Gastroesophageal sphincter (tissue), 4 donors: ENCODE results near the gene NXT2. TPM values are rescaled to one million over a fixed set of nuclear protein-coding genes. Genes with fewer than 3 reads are reported as not detected.

ENCODE experiments used
- ATAC-seq: fragments of 150-250 bp; one replicate; pipeline ENCODE4 v1.9.1; 2016; ENCODE audit warnings: mild to moderate bottlenecking, moderate library complexity
- H3K27ac ChIP-seq, 4 donors: fragments of 200-600 bp; sonication (generic) in 3 of 4; 1 replicate in 3 of 4; 2 replicates in 1 of 4; pipeline ENCODE4 v1.5.1; 2016 to 2019
- H3K27me3 ChIP-seq: fragments of 200-600 bp; sonication (generic); one replicate; pipeline ENCODE4 v1.5.1; 2019
- H3K36me3 ChIP-seq, 2 donors: fragments of 200-600 bp; sonication (generic); one replicate each; pipeline ENCODE4 v1.5.1; 2019; ENCODE audit warnings: control low read depth in 1 of 2
- H3K4me1 ChIP-seq, 3 donors: fragments of 200-600 bp; sonication (generic); 1 replicate in 2 of 3; 2 replicates in 1 of 3; pipeline ENCODE4 v1.5.1; 2016 to 2019; ENCODE audit warnings: control low read depth in 2 of 3
- H3K4me3 ChIP-seq, 2 donors: fragments of 200-600 bp; sonication (generic); one replicate each; pipeline ENCODE4 v1.5.1; 2019; ENCODE audit warnings: mild to moderate bottlenecking in 1 of 2, moderate library complexity in 1 of 2
- H3K9me3 ChIP-seq, 3 donors: fragments of 200-600 bp; sonication (generic); one replicate each; pipeline ENCODE4 v1.5.1; 2017 to 2019; ENCODE audit warnings: control low read depth in 2 of 3
- EP300 ChIP-seq: sonication (generic); formaldehyde crosslinking; IDR thresholded peaks from one replicate; pipeline ENCODE4 v1.6.1; 2017; ENCODE audit warnings: antibody characterized with exemption, mild to moderate bottlenecking
- POLR2A ChIP-seq, 2 donors: fragments of 450-650 bp; IDR thresholded peaks; one replicate each; pipeline ENCODE4 v1.6.1; 2017; ENCODE audit warnings: antibody characterized with exemption in 2 of 2, mild to moderate bottlenecking in 2 of 2, moderate library complexity in 1 of 2
- POLR2AphosphoS5 ChIP-seq: sonication (generic); formaldehyde crosslinking; IDR thresholded peaks from one replicate; pipeline ENCODE4 v1.6.1; 2017; ENCODE audit warnings: antibody characterized with exemption
- WGBS, 2 donors: methylation state at CpG; one replicate each; pipeline ENCODE4 v1.1.5; 2018; ENCODE audit warnings: low coverage in 1 of 2; 5-methylcytosine and 5-hydroxymethylcytosine counted together
- total RNA-seq, 4 donors: library from RNA; depleted of rRNA; stranded (reverse); fragments of >200 nt; gene quantifications; one replicate each; pipeline ENCODE4 v1.1.0, GENCODE V29; 2016
- TF ChIP-seq, protein P1 (sequence below), 4 experiments: fragments of 200-600 bp in 2 of 4; fragments of 450-650 bp in 2 of 4; sonication (generic) in 1 of 4; IDR thresholded peaks; one replicate each; pipeline ENCODE4 v1.5.1; 2017 to 2019; ENCODE audit warnings: antibody characterized with exemption in 4 of 4, mild to moderate bottlenecking in 2 of 4, moderate library complexity in 2 of 4

NXT2 gene
- total RNA-seq, result 1 to 10 TPM; 3.8 to 7.1 (median 5.7) TPM

DNA sequence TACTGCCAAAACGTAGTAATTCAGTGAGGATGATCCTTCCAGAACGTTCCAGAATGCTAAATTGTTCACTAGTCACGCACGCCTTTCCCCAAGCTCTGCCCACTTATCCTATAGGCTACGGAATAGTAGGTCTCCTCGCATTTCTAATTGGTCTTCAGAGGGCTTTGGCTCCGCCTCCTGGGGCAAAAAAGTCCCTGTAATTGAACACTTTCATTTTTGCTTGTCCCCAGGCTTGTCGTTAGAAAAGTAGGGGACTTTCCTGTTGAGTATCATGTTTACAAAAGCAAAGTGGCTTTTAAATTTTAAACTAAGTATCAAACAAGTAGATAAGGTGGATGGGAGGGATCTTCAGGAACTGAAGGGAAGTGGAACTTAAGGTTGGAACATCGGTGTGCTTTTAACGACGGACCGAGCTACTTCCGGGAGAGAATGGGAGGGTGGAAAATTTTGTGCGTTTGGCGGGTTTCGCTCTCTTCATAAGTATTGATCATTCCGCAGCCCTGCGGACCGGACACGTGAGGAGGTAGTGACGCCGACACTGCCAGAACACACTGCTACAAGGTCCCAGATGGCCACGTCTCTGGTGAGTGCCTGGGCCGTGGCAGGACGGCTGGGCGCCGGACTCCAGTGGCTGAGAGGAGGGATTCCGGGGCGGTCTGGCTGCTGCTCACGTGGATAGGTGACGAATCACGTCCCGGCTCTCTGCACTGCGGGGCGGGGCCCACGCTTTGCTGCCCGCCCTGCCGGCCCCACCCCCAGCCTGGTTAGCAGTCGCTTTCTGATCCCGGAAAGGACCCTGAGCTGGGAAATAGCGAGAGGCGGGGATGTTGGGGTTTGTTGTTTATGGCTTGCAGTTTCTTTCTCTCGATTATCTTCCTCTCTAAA is at the start of gene NXT2:
Gene NXT2, plus strand, starts transcription at position 406 of the 885 bp plus-strand sequence. Its CDS starts 163 bp downstream, at position 569.
- H3K4me1 ChIP-seq, result peaks cover 0 to 11% (median 0%) of the 10 kb centered on the region in 3 donors
- peak; percentile 100 for ATAC-seq
- no peaks in the 10 kb centered on the region for H3K36me3 ChIP-seq
- peak within 1 kb of the TSS; percentile 89 to 92 (median 89) for H3K27ac ChIP-seq
- no peaks in the 10 kb centered on the region for H3K9me3 ChIP-seq
- WGBS, 2 donors, result 7 to 46% methylated on average over 3 to 10 of the region's 43 CpGs
- peak; percentile 79 for TF ChIP-seq POLR2AphosphoS5
- TF ChIP-seq, protein P1, sequence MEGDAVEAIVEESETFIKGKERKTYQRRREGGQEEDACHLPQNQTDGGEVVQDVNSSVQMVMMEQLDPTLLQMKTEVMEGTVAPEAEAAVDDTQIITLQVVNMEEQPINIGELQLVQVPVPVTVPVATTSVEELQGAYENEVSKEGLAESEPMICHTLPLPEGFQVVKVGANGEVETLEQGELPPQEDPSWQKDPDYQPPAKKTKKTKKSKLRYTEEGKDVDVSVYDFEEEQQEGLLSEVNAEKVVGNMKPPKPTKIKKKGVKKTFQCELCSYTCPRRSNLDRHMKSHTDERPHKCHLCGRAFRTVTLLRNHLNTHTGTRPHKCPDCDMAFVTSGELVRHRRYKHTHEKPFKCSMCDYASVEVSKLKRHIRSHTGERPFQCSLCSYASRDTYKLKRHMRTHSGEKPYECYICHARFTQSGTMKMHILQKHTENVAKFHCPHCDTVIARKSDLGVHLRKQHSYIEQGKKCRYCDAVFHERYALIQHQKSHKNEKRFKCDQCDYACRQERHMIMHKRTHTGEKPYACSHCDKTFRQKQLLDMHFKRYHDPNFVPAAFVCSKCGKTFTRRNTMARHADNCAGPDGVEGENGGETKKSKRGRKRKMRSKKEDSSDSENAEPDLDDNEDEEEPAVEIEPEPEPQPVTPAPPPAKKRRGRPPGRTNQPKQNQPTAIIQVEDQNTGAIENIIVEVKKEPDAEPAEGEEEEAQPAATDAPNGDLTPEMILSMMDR (IDR thresholded peaks at IDR 0.05), result no peak
- TF ChIP-seq EP300, result no peak
- TF ChIP-seq POLR2A (IDR thresholded peaks at IDR 0.05), result peak; percentile 60 to 63
- H3K4me3 ChIP-seq, result peak within 1 kb of the TSS; percentile 60 to 91
- no peaks in the 10 kb centered on the region for H3K27me3 ChIP-seq

DNA sequence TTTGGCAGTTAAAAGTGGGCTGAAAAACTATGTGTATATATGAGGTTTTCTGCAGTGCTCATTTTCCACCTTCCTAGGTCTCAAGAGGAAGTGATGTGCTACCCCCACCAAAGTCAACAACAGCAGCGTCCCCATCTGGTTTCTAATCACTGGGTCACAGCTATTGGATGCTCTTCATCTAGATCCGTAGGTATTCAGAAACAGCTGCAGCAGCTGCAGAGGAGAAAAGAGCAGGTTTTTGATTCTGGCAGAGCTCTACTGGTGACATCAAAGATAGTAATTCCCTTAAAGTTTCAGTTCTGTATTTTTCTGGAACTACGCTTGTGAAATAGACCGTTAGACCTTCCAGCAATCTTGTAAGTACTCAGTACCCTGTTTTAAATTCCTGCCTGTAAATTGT is 49.0 kb upstream of the NXT2 start:
- no peak overlapping the region for H3K4me3 ChIP-seq
- WGBS, 2 donors, result no CpG with 5 or more reads among the region's 4 CpGs
- TF ChIP-seq POLR2AphosphoS5 (no peak), POLR2A (IDR thresholded peaks at IDR 0.05) (no peak), EP300 (no peak)
- TF ChIP-seq, protein P1 (IDR thresholded peaks at IDR 0.05), result no peak

DNA sequence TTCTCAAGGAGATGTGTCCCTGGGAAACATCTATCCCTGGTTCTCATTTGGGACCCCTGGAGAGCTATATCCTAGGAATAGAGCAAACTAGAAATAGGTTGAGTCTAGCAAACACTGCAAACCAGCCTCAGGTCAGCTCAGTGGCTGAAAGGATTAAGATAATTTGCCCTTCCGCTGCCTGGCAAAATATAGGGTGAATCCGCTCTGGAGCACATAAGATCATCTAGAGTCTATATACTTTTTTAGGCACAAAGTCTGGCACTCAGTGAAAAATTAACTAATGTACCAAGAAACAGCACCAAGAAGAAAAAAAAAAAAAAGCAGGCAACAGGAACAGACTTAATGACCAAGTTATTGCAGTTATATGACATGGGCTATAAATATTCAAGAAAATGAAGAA is 47.5 kb upstream of the NXT2 start:
- Histone ChIP-seq H3K27ac (no peak overlapping the region), H3K9me3 (no peaks in the 10 kb centered on the region), H3K27me3 (no peaks in the 10 kb centered on the region), H3K4me1 (no peaks in the 10 kb centered on the region), H3K4me3 (no peak overlapping the region), H3K36me3 (no peaks in the 10 kb centered on the region)
- ATAC-seq, result no peak
- WGBS, 2 donors, result 90 to 100% methylated on average over 2 of the region's 2 CpGs
- TF ChIP-seq POLR2A (IDR thresholded peaks at IDR 0.05), result no peak
- no peak for TF ChIP-seq EP300
- TF ChIP-seq, protein P1 (IDR thresholded peaks at IDR 0.05), result no peak
- TF ChIP-seq POLR2AphosphoS5, result no peak

More for the DNA sequence above, 49.0 kb upstream of the NXT2 start:
- H3K27ac ChIP-seq, result no peak overlapping the region
- H3K9me3 ChIP-seq, result no peaks in the 10 kb centered on the region
- no peaks in the 10 kb centered on the region for H3K36me3 ChIP-seq
- no peak for ATAC-seq
- H3K4me1 ChIP-seq, result no peaks in the 10 kb centered on the region
- no peaks in the 10 kb centered on the region for H3K27me3 ChIP-seq

DNA sequence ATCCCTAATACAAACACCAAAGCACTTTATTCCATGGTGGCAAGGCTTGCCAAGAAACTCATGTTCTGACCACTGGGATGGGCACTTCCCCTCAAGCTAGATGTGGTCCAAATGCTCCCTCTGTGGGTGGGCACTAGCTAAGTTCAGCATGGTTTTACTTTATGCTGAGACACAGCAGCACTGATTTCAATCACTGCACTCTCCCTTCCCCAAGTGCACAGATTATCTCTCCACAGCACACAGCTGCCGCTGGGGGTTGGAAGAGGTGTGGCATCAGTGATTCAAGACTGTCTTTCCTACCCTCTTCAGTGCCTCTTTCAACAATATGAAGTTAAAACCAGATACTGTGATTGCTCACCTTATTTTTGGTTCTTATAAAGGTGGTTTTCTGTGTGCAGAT is 38.2 kb upstream of the NXT2 start:
- TF ChIP-seq, protein P1 (IDR thresholded peaks at IDR 0.05), result no peak
- TF ChIP-seq POLR2A (IDR thresholded peaks at IDR 0.05) (no peak), EP300 (no peak), POLR2AphosphoS5 (no peak)
- H3K4me1 ChIP-seq, result no peaks in the 10 kb centered on the region
- no peak overlapping the region for H3K4me3 ChIP-seq
- H3K9me3 ChIP-seq, result no peaks in the 10 kb centered on the region
- H3K27me3 ChIP-seq, result no peaks in the 10 kb centered on the region
- no peaks in the 10 kb centered on the region for H3K36me3 ChIP-seq
- 100% methylated on average over 1 of the region's 1 CpG; no CpG with 5 or more reads in 1 of the 2 donors for WGBS, 2 donors
- no peak for ATAC-seq
- H3K27ac ChIP-seq, result no peak overlapping the region

DNA sequence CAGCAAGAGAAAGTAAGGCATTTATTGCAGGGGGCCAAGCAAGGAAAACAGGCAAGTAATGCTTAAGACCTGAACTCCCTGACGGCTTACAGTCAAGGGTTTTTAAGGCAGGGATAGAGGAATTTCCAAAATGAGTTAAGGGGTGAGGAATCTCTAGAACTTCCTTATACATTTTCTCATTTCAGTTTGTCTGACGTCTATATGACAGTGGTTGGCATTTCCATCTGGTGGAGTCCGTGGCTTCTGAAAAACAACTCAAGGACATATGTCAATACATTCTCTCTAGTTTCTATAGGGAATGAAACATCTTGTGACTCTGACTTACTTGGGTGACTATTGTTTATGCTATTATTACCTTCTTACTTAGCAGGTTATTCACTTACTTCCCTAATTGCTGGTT is 35.5 kb upstream of the NXT2 start:
- TF ChIP-seq POLR2AphosphoS5, result no peak
- TF ChIP-seq, protein P1 (IDR thresholded peaks at IDR 0.05), result no peak
- TF ChIP-seq POLR2A (IDR thresholded peaks at IDR 0.05), result no peak
- no peak for TF ChIP-seq EP300
- H3K36me3 ChIP-seq, result no peaks in the 10 kb centered on the region
- no peak overlapping the region for H3K27ac ChIP-seq
- ATAC-seq, result no peak
- H3K4me3 ChIP-seq, result no peak overlapping the region
- no peaks in the 10 kb centered on the region for H3K4me1 ChIP-seq
- no peaks in the 10 kb centered on the region for H3K27me3 ChIP-seq
- no peaks in the 10 kb centered on the region for H3K9me3 ChIP-seq
- 57 to 65% methylated on average over 2 to 3 of the region's 3 CpGs for WGBS, 2 donors
